Stimulated activated CD8-positive, alpha-beta memory T cell treated with anti-CD3 and anti-CD28 coated beads, Interleukin-12 subunit alpha, Interleukin-12 subunit beta, amount 100 ng/mL, for 1 hour (primary cell): Measurements from ENCODE around the gene TBX3.
A peak's percentile ranks its signal among the peaks of the same experiment; 100 is the strongest.

Experiments used
- DNase-seq: peaks from one replicate; pipeline ENCODE4 v3.0.0-alpha.2; 2020; ENCODE audit warnings: low read depth

The TBX3 gene

DNA sequence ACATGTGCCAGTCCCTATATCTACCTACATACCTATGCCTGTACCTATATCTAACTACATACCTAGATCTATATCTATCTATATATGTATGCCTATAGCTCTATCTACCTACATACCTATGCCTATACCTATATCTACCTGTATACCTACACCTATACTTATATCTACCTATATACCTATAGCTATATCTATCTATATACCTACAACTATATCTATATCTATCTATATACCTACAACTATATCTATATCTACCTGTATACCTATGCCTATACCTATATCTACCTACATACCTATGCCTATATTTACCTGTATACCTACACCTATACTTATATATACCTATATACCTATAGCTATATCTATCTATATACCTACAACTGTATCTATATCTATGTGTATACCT, 56.6 kb downstream of the TBX3 start:
- DNase-seq, result no peak

DNA sequence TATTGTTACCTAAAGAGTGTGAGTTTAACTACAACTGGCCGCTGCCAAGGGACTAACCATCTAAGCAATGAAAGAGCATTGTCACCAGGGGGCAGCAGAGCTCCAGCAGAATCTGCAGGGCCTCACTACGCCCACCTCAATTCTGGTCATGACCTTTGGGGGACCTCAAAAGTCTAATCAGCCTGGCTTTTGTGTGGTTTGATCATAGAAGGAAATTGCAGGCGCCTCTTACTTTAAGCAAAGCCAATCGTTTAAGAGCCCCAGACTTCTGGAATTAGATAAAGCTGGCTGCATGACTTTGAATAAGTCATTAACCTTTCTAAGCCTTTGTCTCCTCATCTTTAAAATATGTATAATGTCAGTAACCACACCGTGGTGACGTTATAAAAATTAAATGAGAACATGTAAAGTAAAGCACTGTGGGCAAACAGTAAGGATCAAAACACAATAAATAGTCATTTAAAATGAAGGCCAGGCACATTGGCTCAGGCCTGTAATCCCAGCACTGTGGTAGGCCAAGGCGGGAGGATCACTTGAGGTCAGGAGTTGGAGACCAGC, 58.6 kb downstream of the TBX3 start:
- DNase-seq, result peak; percentile 2

DNA sequence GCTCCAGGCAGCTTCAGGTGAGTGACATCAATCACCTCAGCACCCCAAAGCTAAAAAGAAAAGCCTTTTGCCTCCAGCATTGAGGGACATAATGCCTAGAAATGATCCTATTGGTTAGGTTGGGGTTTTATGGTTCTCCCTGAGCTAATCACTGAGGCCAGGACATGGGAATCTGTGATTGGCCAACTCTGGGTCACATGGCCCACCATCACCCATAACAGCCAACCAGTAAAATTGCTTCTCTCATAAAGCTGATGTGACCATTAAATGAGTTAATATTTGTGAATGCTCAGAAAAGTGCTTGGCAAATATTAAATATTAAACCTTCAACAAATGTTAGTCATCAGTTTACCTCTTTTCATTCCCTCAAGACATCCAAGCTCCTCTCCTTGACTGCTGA, 60.2 kb downstream of the TBX3 start:
- no peak for DNase-seq
